A673 (cell line): ENCODE results near the gene TMEM174. TPM values are rescaled to one million over a fixed set of nuclear protein-coding genes. Genes with fewer than 3 reads are reported as not detected.

Experiments used
- BruUV-seq: library from RNA; stranded (reverse); fragments of 400-500 nt; replicated peaks from 2 replicates; lab custom pipeline; 2021; lab: Mats Ljungman, UMichigan
- CTCF ChIA-PET: fragments of 300-600 bp; sonication (Branson Sonifier 250); formaldehyde crosslinking; loops from one replicate; lab custom pipeline; 2022; ENCODE audit warnings: antibody characterized with exemption; lab: Charles Lee
- POLR2A ChIA-PET: fragments of 300-600 bp; sonication (Branson Sonifier 250); formaldehyde crosslinking; loops from one replicate; lab custom pipeline; 2022; ENCODE audit warnings: antibody characterized with exemption; ENCODE audit not compliant: low non-redundant PET; lab: Charles Lee
- DNase-seq: peaks from one replicate; pipeline ENCODE4 v3.0.0-alpha.2; 2015; ENCODE audit warnings: low spot score
- H3K27ac ChIP-seq: fragments of 200-600 bp; sonication (generic); 2 replicates; pipeline ENCODE4 v1.5.1; 2016; ENCODE audit warnings: mixed run types, low read depth, mild to moderate bottlenecking, mixed read lengths, antibody characterized with exemption, low read length; ENCODE audit not compliant: poor library complexity, severe bottlenecking
- H3K27me3 ChIP-seq: fragments of 200-600 bp; sonication (generic); replicated peaks from 2 replicates; pipeline ENCODE4 v1.6.1; 2017; ENCODE audit warnings: mixed run types, low read depth, mild to moderate bottlenecking, mixed read lengths, antibody characterized with exemption, low read length; ENCODE audit not compliant: insufficient read depth, poor library complexity
- H3K36me3 ChIP-seq: fragments of 200-600 bp; sonication (generic); 2 replicates; pipeline ENCODE4 v1.6.1; 2016; ENCODE audit warnings: mixed run types, mild to moderate bottlenecking, mixed read lengths, antibody characterized with exemption, low read length; ENCODE audit not compliant: insufficient read depth, poor library complexity, severe bottlenecking
- H3K4me1 ChIP-seq: fragments of 200-600 bp; sonication (generic); 2 replicates; pipeline ENCODE4 v1.6.1; 2017; ENCODE audit warnings: mixed run types, mild to moderate bottlenecking, mixed read lengths, antibody characterized with exemption, low read length; ENCODE audit not compliant: insufficient read depth, poor library complexity, severe bottlenecking
- H3K4me3 ChIP-seq: fragments of 200-600 bp; sonication (generic); 2 replicates; pipeline ENCODE4 v1.5.1; 2016; ENCODE audit warnings: low read depth, mixed run types, mild to moderate bottlenecking, mixed read lengths, low read length; ENCODE audit not compliant: poor library complexity, severe bottlenecking
- H3K9me3 ChIP-seq: fragments of 200-600 bp; sonication (generic); 2 replicates; pipeline ENCODE4 v1.6.1; 2016; ENCODE audit warnings: mixed run types, low read depth, mild to moderate bottlenecking, mixed read lengths, antibody characterized with exemption, low read length; ENCODE audit not compliant: poor library complexity, severe bottlenecking
- CTCF ChIP-seq: fragments of 300-800, 200-600 bp; sonication (generic); conservative IDR thresholded peaks from 2 replicates; pipeline ENCODE4 v1.5.1; 2017; ENCODE audit warnings: low read depth, mild to moderate bottlenecking, antibody characterized with exemption, low read length, moderate library complexity, mixed read lengths
- EZH2 ChIP-seq: fragments of 200-600 bp; sonication (generic); IDR thresholded peaks from 2 replicates; pipeline ENCODE4 v1.6.1; 2017; ENCODE audit warnings: borderline replicate concordance, low read depth, mild to moderate bottlenecking, mixed read lengths, antibody characterized with exemption, low read length; ENCODE audit not compliant: poor library complexity, severe bottlenecking
- intact Hi-C: fragments of 100-400 bp; cut with micrococcal nuclease; formaldehyde crosslinking; loops from one replicate; pipeline ENCODE4 v1.10.0; 2022; ENCODE audit not compliant: unreplicated experiment
- total RNA-seq: library from RNA; stranded (reverse); gene quantifications from 2 replicates; pipeline ENCODE4 v1.2.3, GENCODE V29; 2021

The TMEM174 gene
- total RNA-seq, 1 experiment from 2014 or later: not detected

GRCh38 chr5:73186976-73187375 lies 14.0 kb downstream of the TMEM174 start:
- no peak overlapping the region for H3K4me3 ChIP-seq
- H3K36me3 ChIP-seq: no peaks in the 10 kb centered on the region
- H3K9me3 ChIP-seq: peaks cover 4% of the 10 kb centered on the region
- ChIA-PET POLR2A (no interaction called here), CTCF (no interaction called here)
- no TSS peak for BruUV-seq
- TF ChIP-seq EZH2 (no peak), CTCF (no peak)
- H3K27me3 ChIP-seq: peaks cover under 1% of the 10 kb centered on the region
- H3K4me1 ChIP-seq: no peaks in the 10 kb centered on the region
- no peak overlapping the region for H3K27ac ChIP-seq
- intact Hi-C loops: no loop called here
- no peak for DNase-seq

- no peak overlapping the region for H3K4me3 ChIP-seq
- no peaks in the 10 kb centered on the region for H3K27me3 ChIP-seq
- no peak for DNase-seq
- no peaks in the 10 kb centered on the region for H3K36me3 ChIP-seq
- BruUV-seq: no TSS peak
- POLR2A ChIA-PET: no interaction called here
- TF ChIP-seq EZH2 (no peak), CTCF (no peak)
- CTCF ChIA-PET: no interaction called here
- no peak overlapping the region for H3K27ac ChIP-seq
- peaks cover 4% of the 10 kb centered on the region for H3K9me3 ChIP-seq
- intact Hi-C loops: no loop called here
- no peaks in the 10 kb centered on the region for H3K4me1 ChIP-seq
Measured at GRCh38 chr5:73188764-73189531, 16.0 kb downstream of the TMEM174 start.

- no peaks in the 10 kb centered on the region for H3K36me3 ChIP-seq
- intact Hi-C loops: no loop called here
- H3K4me3 ChIP-seq: no peak overlapping the region
- CTCF ChIA-PET: no interaction called here
- H3K27ac ChIP-seq: no peak overlapping the region
- TF ChIP-seq EZH2: no peak
- TF ChIP-seq CTCF: no peak
- POLR2A ChIA-PET: no interaction called here
- H3K4me1 ChIP-seq: no peaks in the 10 kb centered on the region
- no peaks in the 10 kb centered on the region for H3K27me3 ChIP-seq
- DNase-seq: no peak
- peaks cover 4% of the 10 kb centered on the region for H3K9me3 ChIP-seq
- no TSS peak for BruUV-seq
Measured at GRCh38 chr5:73189871-73190376, 16.9 kb downstream of the TMEM174 start.
